Measurements from ENCODE around the gene XAGE3.
"Not testable (repeated sequence)": the region's sequence is repeated elsewhere in the genome, so short reads cannot be mapped to it uniquely, and the experiment has no call there.

The XAGE3 gene, protein sequence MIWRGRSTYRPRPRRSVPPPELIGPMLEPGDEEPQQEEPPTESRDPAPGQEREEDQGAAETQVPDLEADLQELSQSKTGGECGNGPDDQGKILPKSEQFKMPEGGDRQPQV

DNA sequence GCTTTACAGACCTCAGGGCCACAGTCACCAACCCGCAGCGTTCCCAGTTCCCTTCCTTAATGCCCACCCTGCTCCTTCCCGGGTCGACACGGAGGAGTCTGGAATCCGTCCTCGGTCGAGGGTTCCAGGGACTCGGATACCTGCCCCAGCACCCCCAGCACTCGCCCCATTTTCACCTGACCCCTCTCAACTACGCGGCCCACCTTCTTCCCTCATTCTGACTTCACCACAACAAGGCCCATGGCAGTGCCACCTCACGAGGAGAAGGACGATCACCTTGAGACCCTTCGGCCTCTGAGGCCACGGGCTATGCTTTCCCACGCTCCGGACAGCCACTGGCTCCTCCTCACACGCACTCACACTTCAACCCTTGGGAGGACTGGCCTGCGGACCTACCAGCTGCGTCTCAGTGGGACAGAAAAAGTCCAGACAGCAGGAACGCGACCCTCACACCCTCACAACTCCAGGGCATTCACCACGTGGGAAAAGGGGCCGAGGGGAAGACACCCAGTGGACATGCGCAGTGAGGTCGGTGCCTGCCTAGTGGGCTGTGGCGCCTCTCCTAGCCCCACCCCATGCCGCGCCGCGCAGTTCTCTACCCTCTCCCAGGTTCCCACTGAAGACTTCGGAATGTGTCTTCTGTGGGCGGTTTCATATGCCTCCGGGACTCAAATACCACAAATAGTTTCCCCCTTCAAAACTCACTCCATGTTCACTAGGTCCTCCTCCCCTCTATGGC lies at the start of gene XAGE3:
Gene XAGE3 (minus strand): TSS at position 474 of the 739 bp plus-strand sequence. CDS start 950 bp downstream, outside the sequence.
- DNase-seq = no peak

DNA sequence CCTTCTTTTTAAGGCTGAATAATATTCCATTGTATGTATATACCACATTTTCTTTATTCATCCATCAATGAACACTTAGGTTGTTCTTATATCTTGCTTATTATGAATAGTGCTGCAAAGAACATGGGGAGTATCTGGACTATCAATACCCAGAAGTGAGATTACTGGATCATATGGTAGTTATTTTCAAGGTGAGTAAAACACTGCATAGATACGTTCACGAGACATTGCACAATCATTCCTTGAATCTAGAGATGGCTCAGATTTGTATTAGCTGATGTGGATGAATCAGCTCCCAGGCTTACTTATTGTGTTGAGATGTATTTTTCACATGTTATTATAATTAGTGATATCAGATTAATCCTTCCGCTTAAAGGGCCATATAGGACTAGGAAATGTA lies 46.8 kb upstream of the XAGE3 start:
- not testable (repeated sequence) for DNase-seq

DNA sequence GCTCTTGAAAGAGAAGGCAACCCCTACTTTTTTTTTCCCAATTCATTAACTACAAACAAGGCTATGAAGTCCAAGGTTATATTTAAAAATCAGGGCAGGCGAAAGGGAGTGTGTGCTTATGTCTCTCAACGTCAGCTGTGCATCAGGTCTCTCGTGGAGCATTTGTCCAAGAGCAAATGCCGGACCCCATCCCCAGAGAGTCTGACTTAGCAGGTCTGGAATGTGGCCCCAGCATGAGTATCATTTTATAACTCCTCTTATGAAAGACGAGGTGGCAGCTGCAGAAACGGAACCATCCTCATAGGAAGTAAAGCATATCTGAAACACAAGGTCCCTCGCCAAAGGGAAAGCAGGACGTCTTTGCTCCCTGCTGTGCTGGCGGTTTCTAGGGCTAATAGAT lies 45.8 kb upstream of the XAGE3 start:
- not testable (repeated sequence) for DNase-seq

DNA sequence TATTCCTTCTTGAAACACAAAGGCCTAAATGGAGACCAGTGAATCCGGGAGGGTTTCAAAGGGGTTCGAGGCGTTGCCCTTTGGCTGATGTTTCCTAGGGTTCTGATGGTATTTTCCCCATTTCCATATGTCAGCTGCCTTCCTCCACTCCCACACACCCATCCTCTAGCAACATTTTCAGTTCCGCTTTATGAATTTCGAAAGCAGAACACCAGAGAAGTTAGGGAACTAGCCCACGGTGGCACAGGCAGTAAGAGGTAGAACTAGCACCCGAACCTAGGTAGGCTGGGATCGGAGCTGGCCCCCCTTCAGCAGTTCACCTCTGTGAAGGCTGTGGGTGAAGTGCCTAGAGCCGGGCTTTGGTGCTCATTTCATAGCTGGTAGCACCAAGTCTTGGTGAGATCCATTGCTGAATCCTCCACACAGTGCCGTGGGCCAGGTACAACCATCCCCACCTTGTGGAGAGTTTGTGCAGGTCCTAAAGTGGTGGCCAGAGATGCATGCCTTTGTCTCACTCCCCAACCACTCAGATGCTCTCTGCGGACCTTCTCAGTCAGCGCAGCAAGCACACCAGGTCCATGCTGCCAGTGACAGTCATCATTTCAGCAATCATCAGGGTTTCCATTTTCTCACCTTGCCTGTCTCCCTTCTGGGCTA lies 41.6 kb upstream of the XAGE3 start:
- not testable (repeated sequence) for DNase-seq

DNA sequence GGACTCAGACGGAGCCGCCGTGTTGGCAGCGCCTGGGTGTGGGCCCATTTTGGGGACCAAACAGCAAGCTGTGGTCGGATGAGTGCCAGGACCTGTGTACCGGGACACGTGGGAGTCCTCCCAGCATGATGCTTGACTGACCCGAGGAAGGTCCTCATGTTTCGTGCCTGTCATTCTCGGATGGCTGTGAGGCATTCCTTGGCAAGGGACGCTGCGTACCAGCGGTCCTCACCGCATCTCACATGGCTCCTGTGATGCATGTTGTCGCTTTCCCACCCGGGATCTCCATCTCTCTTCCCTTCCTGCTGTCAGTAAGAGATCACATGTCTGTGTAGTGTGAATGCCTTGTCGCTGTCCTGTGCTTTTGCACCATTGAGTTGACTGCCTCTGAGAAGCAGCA lies 40.0 kb upstream of the XAGE3 start:
- not testable (repeated sequence) for DNase-seq

DNA sequence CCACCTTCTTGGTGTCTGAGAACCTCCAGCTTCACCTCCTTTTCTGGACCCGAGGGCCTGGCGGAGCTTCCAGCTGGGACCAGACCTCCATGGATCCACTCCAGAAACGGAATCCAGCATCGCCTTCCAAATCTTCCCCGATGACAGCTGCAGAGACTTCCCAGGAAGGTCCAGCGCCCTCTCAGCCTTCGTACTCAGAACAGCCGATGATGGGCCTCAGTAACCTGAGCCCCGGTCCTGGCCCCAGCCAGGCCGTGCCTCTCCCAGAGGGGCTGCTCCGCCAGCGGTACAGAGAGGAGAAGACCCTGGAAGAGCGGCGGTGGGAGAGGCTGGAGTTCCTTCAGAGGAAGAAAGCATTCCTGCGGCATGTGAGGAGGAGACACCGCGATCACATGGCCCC lies 39.3 kb upstream of the XAGE3 start:
- not testable (repeated sequence) for DNase-seq

DNA sequence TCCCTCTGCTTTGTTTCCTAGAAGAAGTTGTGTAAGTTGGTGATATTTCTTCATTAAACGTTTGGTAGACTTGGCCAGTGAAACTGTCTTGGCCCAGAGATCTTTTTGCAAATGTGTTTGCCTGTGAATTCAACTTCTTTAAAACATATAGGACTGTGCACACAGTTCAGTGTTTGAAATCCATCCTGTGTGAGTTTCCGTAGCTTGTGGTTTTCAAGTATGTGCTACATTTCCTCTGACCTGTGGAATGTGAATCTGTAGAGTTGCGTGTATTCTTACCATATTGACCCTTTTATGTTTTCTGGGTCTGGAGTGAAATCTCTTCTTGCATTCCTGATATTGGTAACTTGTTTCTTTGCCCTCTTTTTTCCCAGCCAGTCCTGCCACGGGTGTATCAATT lies 38.2 kb upstream of the XAGE3 start:
- DNase-seq = not testable (repeated sequence)

DNA sequence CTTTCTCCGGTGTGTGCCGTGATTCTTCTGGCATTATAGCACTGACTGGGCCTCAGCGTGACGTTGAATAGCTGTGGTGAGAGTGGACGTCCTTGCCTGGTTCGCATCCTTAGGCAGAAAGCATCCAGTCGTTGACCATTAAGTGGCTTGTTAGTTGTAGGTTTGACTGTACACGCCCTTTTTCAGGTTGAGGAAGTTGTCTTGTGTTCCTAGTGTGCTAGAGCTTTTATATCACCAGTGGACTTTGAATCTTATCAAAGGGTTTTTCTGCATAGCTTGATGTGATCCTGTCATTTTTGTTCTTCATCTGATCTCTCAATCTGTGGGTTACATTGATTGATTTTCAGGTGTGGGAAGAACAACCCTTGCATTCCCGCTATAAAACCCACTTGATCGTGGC lies 37.6 kb upstream of the XAGE3 start:
- DNase-seq = not testable (repeated sequence)

DNA sequence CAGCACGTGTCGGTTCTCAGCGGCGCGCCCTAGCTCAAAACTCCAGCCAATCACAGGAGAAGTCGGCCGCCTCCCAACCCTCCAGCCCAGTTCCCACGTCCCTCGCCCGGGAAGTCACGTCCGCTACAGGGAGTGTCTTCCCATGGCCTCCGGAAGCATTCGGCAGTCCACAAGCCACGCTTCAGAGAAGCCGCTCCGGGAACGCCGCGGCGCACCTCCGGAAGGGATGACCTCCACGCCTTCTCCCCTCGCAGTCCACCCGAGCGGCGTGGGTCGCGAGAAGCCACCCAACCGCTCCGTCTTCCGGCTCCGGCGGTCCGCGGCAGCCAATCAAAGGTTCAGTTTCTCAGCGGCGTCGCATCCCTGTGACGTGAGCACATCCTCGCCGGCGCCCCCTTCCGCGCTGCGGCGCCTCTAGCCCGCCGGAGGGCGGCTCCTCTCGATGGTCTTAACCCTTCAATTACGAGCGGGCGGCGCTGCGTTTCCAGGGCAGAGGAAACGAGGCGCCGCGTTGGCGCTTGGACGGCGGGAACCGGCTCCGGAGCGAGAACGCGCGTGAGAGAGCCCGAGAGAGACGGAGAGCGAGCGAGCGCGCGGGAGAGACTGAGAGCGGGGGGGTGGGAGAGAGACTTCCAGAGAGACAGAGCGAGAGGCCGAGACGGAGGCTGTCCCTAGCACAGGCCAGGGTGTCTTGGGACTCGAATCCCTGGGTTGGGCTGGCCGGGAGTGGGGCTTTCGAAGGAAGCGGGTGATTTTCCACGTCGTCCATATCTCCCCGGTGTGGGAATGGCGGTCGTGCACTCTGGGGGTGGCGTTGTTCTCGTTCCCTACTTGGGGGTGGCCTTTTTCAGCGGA lies 29.2 kb upstream of the XAGE3 start, which contains the start of gene FAM156B:
Gene FAM156B (plus strand): TSS at position 476 of the 855 bp plus-strand sequence. CDS start 9,896 bp downstream, outside the sequence.
- DNase-seq = not testable (repeated sequence)

DNA sequence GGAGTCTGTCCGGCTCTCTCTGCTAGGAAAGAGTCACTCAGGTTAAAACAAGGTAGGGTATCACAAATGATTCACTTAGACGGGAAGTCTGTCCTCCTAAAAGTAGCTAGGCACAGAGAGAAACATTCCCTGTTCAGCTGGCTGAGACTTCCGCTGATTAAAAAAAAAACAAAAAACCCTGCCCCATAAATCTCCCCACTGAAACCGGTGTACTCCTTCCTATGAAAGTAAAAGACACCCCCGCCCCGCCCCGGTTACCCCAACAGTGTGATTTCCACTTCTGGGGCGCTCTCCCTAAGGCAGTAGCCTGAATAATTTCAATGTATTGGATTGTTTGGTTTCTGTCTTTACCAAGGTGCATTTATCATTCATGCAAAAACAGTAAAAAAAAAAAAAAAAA lies 28.6 kb upstream of the XAGE3 start:
- not testable (repeated sequence) for DNase-seq

DNA sequence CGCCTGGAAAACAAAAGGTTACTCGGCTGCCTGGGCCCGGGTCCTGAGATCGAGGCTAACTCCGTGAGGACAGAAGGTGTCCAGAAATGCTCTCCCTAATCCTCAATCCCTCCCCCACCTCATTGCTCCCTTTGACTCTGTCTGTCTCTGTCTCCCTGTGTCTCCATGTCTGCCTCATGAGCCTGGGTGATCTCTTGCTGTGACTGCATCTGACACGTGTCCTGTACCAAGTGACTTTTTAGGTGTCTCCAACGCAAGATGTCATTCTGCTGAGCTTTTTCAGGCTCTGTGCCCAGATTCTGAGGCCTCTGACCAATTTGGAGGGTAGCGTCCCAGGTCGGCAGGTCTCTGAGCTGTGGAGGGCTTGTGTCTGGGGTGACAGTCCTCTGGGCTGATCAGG lies 20.2 kb upstream of the XAGE3 start:
- DNase-seq = not testable (repeated sequence)

DNA sequence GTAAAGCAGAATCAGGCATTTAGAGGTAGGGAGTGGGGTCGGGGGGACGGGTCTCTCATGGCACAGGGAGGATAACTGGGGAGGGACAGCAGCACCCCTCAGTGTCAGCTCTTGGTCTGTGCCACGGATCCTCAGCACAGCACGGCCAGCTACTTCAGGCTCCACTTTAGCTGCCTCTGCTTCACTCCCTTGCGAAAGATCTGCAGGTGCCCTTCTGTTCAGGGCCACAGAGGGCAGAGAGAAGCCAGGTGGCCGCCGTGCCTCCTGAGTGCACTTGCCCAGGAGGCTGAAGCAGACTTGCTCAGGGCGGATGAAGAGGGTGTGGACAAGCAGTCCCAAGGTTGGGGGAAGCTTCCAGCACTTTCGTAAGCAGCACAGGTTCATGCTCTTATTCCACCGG lies 19.6 kb upstream of the XAGE3 start:
- DNase-seq = not testable (repeated sequence)

DNA sequence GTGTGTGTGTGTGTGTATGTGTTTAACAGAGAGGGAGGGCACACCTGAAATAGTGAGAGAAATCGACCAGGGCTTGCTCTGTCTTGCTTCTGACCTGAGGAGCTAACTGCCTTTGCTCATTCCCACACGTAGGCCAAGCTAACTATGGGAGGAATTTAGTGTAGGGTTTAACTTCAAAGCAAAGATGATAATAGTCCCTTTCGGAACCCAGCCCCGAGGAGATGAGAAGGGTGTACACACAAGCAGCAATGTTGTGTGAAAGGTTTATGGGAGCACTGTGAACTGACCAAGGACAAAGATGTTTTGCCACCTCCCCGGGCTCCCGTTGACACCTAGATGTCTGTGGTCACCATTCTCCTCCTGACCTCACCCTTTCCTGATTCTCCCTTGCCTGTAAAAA lies 8.5 kb upstream of the XAGE3 start:
- DNase-seq = not testable (repeated sequence)

DNA sequence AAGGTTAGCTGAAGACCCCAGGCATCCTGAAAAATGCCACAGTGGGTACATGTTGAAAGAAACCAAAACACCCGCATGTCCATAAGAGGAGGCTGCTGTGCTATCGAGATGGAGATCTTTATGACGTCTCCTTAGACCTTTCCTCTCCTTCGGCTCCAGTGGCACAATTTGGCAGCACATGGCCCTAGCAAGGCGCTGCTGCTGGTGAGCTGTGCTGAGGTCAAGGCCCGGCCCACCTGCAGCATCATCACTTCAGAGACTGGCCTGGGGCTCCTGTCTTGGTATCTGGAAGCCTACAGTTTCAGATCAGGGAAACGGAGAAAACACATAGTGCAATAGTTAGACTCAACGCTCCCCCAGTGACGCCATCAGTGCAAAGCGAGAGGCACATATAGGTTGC lies 7.6 kb upstream of the XAGE3 start:
- not testable (repeated sequence) for DNase-seq

DNA sequence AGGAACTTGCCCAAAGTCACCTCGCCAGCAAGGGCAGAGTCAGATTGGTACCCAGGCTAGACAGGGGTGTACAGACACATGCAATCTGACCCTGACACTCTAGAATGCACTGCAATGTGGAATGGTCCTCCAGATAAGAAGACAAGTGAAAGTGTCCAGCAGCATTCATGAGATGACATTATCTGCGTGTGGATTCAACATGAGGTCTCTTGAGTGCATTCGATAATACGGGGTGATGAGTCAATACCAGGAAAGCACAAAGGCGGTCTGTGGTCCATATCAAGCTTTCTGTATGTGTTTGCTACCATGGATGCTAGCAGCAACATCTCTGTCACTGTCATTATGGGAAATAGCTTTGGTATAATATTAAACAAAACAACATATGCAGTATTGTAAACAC lies 6.8 kb upstream of the XAGE3 start:
- no peak for DNase-seq

DNA sequence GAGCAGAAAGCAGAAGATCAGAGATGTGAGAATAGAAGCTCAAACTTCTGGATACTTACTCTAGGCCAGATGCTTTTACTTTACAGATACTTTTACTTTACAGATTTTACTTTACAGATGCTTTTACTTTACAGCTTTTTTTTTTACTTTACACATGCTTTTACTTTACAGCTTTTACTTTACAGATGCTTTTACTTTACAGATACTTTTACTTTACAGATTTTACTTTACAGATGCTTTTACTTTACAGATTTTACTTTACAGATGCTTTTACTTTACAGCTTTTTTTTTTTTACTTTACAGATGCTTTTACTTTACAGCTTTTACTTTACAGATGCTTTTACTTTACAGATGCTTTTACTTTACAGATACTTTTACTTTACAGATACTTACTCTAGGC lies 5.9 kb upstream of the XAGE3 start:
- not testable (repeated sequence) for DNase-seq

DNA sequence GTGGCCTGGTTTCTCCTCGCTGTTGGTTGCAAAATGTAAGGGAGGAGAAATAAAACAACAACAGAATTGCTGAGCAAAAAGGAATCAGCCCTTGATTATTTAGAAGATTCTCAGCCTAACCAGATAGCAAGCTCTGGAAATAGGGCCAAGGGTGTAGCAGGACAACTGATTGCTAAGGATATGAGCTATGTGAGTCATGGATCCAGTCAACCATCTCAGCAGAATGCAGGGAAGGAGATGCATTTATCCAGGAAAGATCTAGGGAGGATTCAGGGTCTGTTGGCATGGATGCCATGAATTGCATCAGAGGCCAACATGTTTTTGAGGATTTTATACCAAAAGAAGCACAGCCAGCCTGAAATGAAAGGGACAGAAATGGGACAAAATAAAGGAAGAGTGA lies 2.2 kb upstream of the XAGE3 start:
- no peak for DNase-seq

DNA sequence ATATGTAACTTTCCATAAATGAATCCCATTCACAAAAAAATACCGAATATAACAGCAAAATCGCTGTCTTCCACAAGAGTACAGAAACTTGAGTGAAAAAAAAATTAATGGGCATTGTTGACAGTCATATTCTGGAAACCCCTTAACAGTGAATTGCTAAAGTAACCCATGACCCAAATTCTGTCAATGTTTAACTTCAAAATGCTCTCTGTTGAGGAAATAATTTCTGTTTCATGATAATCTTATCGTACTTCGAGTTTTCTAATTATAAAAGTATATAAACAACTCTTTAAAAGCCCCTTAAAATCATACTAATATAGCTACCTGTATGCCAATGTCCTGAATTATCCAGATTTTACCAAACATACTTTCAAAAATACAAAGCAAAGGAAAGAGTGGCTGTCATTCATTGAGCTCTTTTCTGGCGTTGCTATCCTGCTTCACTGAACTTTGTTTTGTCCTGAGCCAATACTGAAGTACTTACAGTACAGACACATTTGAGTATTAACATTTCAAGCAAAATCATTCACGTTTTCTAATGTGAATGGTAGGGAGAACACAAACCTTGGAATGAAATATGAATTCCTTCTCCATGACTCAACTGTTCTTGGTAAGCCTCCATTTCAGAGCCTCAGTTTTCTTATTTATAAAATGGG lies 2.4 kb downstream of the XAGE3 start:
- no peak for DNase-seq

DNA sequence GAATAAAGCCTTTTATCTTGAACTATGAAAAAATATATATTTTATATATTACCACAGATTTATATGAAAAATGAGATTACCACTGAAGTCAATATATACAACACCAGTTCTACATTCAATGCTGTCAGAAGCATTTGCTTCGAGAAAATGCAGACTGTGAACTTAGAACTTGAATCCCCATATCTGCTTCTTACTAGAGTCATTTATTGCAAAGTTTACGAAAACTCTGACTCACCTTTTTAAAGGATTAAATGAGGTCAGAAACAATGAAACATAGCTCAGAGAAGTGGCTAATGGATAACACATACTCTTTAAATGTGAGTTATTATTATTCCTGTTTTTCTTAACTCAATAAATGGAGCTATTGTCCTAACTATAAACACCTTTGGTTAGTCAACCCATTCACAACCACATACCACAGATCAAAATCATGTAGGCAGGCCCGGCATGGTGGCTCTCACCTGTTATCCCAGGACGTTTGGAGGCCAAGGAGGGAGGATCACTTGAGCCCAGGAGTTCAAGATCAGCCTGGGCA lies 10.8 kb downstream of the XAGE3 start:
- not testable (repeated sequence) for DNase-seq

DNA sequence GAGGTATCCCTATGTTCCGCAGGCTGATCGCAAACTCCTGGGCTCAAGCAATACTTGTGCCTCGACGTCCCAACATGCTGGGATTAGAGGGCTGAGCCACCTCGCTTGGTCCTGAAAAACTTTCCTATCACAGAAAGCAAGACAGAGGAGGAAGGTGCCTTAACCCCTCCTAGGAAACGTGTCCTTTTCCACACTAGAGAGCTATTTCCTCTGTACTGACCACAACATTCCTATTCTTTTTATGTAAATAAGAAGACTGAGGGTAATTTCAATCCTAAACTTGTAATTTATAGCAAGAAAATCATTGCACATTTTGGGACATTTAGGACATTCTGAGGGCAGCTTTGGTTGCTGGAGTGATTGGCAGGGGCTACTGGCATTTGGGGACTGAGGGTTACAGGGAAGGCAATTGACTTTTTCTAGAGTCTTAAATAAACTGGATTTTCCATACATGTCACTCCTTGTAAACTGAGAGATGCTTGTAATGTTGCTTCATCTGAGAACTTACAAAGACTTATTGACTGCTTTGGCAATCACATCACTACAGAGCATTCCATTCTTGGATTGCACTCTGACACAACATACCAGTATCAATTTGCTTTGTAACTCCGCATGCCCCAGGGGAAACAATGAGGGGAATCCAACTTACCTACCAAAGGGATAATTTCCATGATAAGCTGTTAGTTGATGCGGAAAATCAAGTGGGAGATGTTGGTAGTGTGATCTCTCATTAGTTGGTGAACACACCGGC lies 15.6 kb downstream of the XAGE3 start:
- no peak for DNase-seq

DNA sequence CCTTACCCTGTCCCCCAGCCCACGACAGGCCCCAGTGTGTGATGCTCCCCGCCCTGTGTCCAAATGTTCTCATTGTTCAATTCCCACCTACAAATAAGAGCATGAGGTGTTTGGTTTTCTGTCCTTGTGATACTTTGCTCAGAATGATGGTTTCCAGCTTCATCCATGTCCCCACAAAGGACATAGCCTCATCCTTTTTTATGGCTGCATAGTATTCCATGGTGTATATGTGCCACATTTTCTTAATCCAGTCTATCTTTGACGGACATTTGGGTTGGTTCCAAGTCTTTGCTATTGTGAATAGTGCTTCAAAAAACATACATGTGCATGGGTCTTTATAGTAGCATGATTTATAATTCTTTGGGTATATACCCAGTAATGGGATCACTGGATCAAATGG lies 24.3 kb downstream of the XAGE3 start:
- DNase-seq = not testable (repeated sequence)
